NT2/D1 (cell line): Measurements from ENCODE around the gene SLMAP.

Experiments
- YY1 ChIP-seq: IDR thresholded peaks from 2 replicates; pipeline ENCODE4 v1.6.1; 2011; ENCODE audit not compliant: insufficient read length, insufficient read depth
- ZNF274 ChIP-seq: IDR thresholded peaks from 2 replicates; pipeline ENCODE4 v1.6.1; 2011; ENCODE audit warnings: mild to moderate bottlenecking, low read depth, low read length

GRCh38 chr3:57735405-57735804, 20.7 kb upstream of the SLMAP start:
- no peak for TF ChIP-seq YY1
- TF ChIP-seq ZNF274: no peak
